ENCODE data around the gene TTF2.
"Not testable (repeated sequence)": the region's sequence is repeated elsewhere in the genome, so short reads cannot be mapped to it uniquely, and the experiment has no call there.

The TTF2 gene

DNA sequence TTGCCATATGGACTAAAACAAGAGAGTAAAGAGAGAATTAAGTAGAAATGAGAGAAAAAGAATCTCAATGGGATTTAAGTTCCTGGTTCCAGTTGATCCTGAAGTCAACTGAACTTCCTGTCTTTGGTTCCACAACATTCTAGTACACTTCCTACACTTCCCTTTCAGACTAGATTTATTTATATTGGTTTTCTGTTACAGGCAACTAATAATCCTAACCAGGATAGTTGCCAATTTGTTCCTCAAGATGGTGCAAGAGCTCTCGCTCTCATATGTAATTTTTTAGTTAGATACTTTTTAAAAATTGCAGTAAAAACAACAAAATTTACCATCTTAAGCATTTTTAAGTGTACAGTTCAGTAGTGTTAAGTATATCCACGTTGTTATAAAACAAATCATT, 90.2 kb downstream of the TTF2 start:
- no peaks in the 10 kb centered on the region for H3K9me3 ChIP-seq (ENCODE audit: control insufficient read depth, low read length)
- H3K36me3 ChIP-seq (ENCODE audit: control insufficient read depth, insufficient read depth, low read length) = no peaks in the 10 kb centered on the region
- no peak overlapping the region for H3K4me3 ChIP-seq (ENCODE audit: extremely low read depth, insufficient read depth, low read length, poor library complexity, severe bottlenecking)
- whole genome bisulfite sequencing, 2 experiments (ENCODE audit: insufficient coverage in 2 of 2) = no CpG with 5 or more reads among the region's 2 CpGs
- peaks cover 4% of the 10 kb centered on the region for H3K4me1 ChIP-seq (ENCODE audit: control insufficient read depth, insufficient read depth, low read length, poor library complexity, severe bottlenecking)
- H3K27ac ChIP-seq (ENCODE audit: low read depth, low read length, severe bottlenecking) = no peak overlapping the region

DNA sequence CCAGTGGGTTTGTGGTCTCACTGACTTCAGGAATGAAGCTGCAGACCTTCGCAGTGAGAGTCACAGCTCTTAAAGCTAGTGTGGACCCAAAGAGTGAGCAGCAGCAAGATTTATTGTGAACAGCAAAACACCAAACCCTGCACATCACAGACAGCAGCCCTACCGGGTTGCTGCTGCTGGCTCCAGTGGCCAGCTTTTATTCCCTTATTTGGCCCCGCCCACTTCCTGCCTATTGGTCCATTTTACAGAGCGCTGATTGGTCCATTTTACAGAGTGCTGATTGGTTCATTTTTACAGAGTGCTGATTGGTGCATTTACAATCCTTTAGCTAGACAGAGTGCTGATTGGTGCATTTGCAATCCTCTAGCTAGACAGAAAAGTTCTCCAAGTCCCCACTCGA, 91.2 kb downstream of the TTF2 start:
- H3K27ac ChIP-seq (ENCODE audit: low read depth, low read length, severe bottlenecking); H3K9me3 ChIP-seq (ENCODE audit: control insufficient read depth, low read length); H3K36me3 ChIP-seq (ENCODE audit: control insufficient read depth, insufficient read depth, low read length); H3K4me3 ChIP-seq (ENCODE audit: extremely low read depth, insufficient read depth, low read length, poor library complexity, severe bottlenecking); H3K4me1 ChIP-seq (ENCODE audit: control insufficient read depth, insufficient read depth, low read length, poor library complexity, severe bottlenecking): not testable (repeated sequence)
- WGBS, 2 experiments (ENCODE audit: insufficient coverage in 2 of 2) = 95 to 100% methylated on average over 3 to 5 of the region's 5 CpGs
